Dermis microvascular lymphatic vessel endothelial cell (primary cell): ENCODE results near the gene LRP10. TPM values are rescaled to one million over a fixed set of nuclear protein-coding genes. Genes with fewer than 3 reads are reported as not detected.

ENCODE experiments used
- DNase-seq, 2 donors: peaks; one replicate each; pipeline versions ENCODE4 v3.0.0 to v3.0.0-alpha.2; 2010; ENCODE audit warnings: low read depth in 2 of 2
- total RNA-seq: library from RNA; depleted of rRNA; stranded (reverse); fragments of >200 nt; gene quantifications from 2 replicates; pipeline ENCODE4 v1.2.1, GENCODE V29; 2014

The LRP10 gene
- total RNA-seq, 1 donor from 2014 or later: 35.2 TPM

DNA sequence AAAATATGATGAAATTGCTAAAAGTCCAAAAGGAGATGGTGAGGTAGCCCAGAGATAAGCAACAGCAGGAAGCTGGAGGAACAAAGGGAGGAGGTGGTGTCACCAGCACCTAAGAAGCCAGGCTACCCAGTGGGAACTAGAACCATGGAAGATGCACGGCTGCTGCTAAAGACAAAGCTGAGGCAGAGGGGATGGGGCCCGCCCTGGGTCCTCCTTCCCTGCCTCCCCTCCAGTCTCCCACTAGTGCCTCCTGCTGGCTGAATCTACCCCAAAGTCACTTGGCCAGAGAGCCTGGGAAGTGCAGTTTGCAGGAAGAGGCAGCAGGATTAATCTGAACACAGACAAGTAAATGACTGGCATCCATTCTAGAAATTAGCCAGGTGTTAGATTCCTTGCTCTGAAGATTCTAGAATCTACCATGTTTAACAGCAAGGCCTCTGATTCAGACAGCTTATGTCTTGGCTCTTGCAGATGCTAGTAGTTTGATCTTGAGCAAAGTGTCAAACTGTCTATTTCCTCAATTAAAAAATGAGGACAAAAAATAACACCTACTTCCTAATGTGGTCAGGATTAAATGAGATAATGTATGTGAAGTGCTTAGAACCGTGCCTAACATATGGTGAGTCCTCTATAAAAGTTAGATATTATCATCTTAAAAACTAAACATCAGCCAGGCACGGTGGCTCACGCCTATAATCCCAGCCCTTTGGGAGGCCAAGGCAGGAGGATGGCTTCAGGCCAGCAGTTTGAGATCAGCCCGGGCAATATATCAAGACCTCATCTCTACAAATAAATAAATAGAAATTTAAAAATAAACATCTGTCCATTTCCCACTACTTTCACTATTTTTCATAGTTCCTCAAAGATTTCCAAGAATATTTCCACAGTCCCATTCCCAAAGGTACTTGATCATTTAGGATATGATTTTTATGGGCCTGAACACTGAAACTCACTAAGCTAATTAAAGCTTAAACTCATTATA lies 5.8 kb upstream of the LRP10 start:
- no peak for DNase-seq

DNA sequence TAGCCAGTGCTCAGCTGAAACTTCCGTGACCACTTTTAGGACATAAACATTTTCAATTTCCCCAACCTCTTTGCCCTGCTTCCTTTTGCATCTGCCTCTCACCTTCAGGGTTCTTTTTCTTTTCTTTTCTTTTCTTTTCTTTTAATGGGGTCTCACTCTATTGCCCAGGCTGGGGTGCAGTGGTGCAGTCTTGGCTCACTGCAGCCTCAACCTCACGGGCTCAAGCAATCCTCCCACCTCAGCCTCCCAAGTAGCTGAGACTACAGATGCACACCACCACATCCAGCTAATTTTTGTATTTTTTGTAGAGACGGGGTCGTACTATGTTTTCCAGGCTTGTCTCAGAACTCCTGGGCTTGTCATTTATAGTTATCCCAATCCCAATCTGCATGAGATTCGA lies 4.7 kb upstream of the LRP10 start:
- no peak for DNase-seq

DNA sequence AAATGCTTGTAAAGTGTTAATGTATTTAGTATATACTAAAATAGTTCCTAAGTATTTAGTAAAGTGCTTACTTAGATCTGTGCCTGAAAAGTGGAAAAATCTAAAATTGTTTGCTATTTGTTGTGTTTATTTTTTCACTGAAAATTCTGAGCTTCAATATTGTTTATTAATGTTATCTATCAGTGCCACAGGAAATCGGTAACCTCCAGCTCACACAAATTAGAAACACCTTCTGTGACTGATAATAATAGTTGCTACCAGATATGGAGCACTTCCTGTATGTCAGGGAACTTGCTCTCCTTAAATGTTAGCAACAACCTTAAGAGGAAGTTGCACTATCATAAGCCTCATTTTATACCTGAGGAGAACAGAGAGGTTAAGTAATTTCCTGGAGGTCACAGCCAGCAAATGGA lies 723 bp upstream of the LRP10 start:
- DNase-seq: no peak

DNA sequence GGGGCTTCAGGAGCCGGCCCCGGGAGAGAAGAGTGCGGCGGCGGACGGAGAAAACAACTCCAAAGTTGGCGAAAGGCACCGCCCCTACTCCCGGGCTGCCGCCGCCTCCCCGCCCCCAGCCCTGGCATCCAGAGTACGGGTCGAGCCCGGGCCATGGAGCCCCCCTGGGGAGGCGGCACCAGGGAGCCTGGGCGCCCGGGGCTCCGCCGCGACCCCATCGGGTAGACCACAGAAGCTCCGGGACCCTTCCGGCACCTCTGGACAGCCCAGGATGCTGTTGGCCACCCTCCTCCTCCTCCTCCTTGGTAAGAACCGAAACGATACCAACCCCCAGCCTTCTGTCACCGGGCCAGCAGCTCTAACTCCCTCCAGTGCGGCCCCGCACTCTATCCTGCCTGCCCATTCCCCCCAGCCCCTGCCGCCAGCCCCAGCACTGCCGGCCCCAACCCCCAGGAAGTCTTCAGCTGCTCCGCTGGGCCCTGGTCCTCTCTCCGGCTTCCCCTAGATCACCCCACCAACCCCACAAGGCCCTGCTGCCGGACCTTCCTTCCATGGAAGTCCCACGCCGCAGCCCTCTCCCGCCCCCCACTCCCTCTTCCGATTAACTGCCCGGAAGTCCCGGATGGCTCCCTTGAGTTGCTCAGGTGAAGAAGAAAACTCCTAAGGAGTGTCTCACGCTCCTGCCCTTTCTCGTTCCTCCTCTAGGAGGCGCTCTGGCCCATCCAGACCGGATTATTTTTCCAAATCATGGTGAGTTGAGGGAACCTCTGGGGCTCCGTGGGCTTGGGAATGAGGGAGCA lies 693 bp downstream of the LRP10 start:
- DNase-seq: peak in 1 of 2 donors; percentile 73

- no peak for DNase-seq
Observed at GRCh38 chr14:22872833-22873520, 1.4 kb downstream of the LRP10 start.

- DNase-seq: no peak
Observed at GRCh38 chr14:22875003-22875747, 3.6 kb downstream of the LRP10 start.

DNA sequence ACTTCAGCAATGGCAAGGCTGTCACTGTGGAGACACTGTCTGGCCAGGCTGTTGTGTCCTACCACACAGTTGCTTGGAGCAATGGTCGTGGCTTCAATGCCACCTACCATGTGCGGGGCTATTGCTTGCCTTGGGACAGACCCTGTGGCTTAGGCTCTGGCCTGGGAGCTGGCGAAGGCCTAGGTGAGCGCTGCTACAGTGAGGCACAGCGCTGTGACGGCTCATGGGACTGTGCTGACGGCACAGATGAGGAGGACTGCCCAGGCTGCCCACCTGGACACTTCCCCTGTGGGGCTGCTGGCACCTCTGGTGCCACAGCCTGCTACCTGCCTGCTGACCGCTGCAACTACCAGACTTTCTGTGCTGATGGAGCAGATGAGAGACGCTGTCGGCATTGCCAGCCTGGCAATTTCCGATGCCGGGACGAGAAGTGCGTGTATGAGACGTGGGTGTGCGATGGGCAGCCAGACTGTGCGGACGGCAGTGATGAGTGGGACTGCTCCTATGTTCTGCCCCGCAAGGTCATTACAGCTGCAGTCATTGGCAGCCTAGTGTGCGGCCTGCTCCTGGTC lies 4.3 kb downstream of the LRP10 start:
- DNase-seq: no peak

DNA sequence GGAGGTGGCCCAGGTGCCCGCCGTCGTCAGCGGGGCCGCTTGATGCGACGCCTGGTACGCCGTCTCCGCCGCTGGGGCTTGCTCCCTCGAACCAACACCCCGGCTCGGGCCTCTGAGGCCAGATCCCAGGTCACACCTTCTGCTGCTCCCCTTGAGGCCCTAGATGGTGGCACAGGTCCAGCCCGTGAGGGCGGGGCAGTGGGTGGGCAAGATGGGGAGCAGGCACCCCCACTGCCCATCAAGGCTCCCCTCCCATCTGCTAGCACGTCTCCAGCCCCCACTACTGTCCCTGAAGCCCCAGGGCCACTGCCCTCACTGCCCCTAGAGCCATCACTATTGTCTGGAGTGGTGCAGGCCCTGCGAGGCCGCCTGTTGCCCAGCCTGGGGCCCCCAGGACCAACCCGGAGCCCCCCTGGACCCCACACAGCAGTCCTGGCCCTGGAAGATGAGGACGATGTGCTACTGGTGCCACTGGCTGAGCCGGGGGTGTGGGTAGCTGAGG lies 5.5 kb downstream of the LRP10 start:
- DNase-seq: no peak

- no peak for DNase-seq
Observed at GRCh38 chr14:22878271-22879246, 7.0 kb downstream of the LRP10 start.

DNA sequence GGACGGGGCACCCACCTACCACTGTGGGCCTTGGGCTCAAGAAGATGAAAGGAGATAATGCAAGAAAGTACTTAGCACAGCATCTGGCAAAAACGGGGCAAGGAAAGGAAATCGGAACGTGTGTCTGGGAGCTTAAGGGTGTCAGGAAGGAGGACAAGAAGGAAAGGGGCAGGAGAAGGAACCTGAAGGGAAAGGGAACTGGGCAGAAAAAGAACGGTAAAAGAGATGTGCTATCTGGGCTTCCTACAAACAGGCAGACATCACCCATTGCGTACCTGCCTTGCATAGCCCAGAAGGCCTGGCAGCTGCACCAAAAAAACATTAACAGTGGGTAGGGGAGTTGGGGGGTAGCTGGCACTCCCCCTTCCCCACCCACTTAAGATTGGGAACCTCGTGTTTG lies 10.5 kb downstream of the LRP10 start:
- no peak for DNase-seq

- DNase-seq: peak; percentile 21 to 52
Observed at GRCh38 chr14:22882529-22883172, 11.1 kb downstream of the LRP10 start.

- no peak for DNase-seq
Observed at GRCh38 chr14:22883173-22883976, 11.8 kb downstream of the LRP10 start, which contains the start of gene REM2. TSS of gene REM2 (plus strand) at chr14:22883222. CDS start at chr14:22883288, 66 bp downstream.

GRCh38 chr14:22884076-22884737 lies 12.7 kb downstream of the LRP10 start:
- DNase-seq: no peak

- no peak for DNase-seq
Observed at GRCh38 chr14:22884738-22885523, 13.4 kb downstream of the LRP10 start.

DNA sequence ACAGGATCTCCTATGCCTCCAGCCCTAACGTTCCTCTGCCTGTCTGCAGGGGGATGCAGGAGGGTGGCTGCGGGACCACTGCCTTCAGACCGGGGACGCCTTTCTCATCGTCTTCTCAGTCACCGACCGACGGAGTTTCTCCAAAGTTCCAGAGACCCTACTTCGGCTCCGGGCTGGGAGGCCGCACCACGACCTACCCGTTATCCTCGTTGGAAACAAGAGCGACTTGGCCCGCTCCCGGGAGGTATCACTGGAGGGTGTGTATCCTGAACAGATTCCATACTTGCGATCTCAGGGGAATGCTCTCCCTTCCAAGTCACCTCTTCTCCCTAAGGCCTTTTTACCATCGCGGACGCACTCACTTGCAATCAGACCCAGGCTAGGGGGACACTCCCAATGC lies 14.4 kb downstream of the LRP10 start:
- DNase-seq: no peak

- peak in 1 of 2 donors; percentile 45 for DNase-seq
Observed at GRCh38 chr14:22886500-22887259, 15.1 kb downstream of the LRP10 start.
